Measurements from ENCODE around the gene PTGS1. TPM values are rescaled to one million over a fixed set of nuclear protein-coding genes. Genes with fewer than 3 reads are reported as not detected.

Gene PTGS1
- polyA plus RNA-seq, 1 donor (not counting 4 experiments of a cell fraction or from before 2014, with no cell fraction given): 4.5 TPM

GRCh38 chr9:122348791-122349190 lies 22.0 kb upstream of the PTGS1 start:
- no peak overlapping the region for H3K4me3 ChIP-seq (ENCODE audit: control insufficient read depth in 2 of 3, extremely low read depth in 1 of 3, insufficient read depth in 2 of 3, low read depth in 1 of 3, low read length in 3 of 3)
- H3K36me3 ChIP-seq (ENCODE audit: control insufficient read depth in 2 of 2, extremely low read depth in 1 of 2, insufficient read depth in 2 of 2, low read length in 2 of 2): no peaks in the 10 kb centered on the region
- peaks cover 5% of the 10 kb centered on the region for H3K27me3 ChIP-seq (ENCODE audit: control insufficient read depth, extremely low read depth, insufficient read depth, low read length)
- H3K9me1 ChIP-seq (ENCODE audit: control insufficient read depth, extremely low read depth, insufficient read depth, low read length): no peaks in the 10 kb centered on the region
- H3K79me2 ChIP-seq (ENCODE audit: control insufficient read depth, insufficient read depth, low read length): no peaks in the 10 kb centered on the region
- FAIRE-seq (no peak), DNase-seq (ENCODE audit: low read depth, low spot score) (no peak)
- dilution Hi-C loops (cut with MboI; ENCODE audit: extremely low pct_ligation_motif_present, low sequenced_read_pairs): no loop called here
- H4K20me1 ChIP-seq (ENCODE audit: control insufficient read depth, extremely low read depth, insufficient read depth, low read length): no peaks in the 10 kb centered on the region
- TF ChIP-seq EZH2 (IDR thresholded peaks at IDR 0.05; ENCODE audit: low read length) (no peak), CTCF (optimal IDR thresholded peaks at IDR 0.05 in 1 of 3, IDR thresholded peaks at IDR 0.05 in 1 of 3, conservative IDR thresholded peaks at IDR 0.05 in 1 of 3; ENCODE audit: extremely low read depth in 1 of 3, insufficient read depth in 2 of 3, low read length in 3 of 3) (no peak)
- H3K27ac ChIP-seq (ENCODE audit: control insufficient read depth, insufficient read depth, low read length): no peak overlapping the region
- no peak overlapping the region for H3K4me2 ChIP-seq (ENCODE audit: control insufficient read depth, extremely low read depth, insufficient read depth, low read depth, low read length)
- no peaks in the 10 kb centered on the region for H3K9me3 ChIP-seq (ENCODE audit: control insufficient read depth, low read depth, low read length)
- peaks cover 6% of the 10 kb centered on the region for H3K4me1 ChIP-seq (ENCODE audit: control insufficient read depth, extremely low read depth, insufficient read depth, low read length)
- no peak overlapping the region for H3K9ac ChIP-seq (ENCODE audit: control insufficient read depth, extremely low read depth, insufficient read depth, low read length)
- no peak overlapping the region for H2AFZ ChIP-seq (ENCODE audit: control insufficient read depth, low read length)

DNA sequence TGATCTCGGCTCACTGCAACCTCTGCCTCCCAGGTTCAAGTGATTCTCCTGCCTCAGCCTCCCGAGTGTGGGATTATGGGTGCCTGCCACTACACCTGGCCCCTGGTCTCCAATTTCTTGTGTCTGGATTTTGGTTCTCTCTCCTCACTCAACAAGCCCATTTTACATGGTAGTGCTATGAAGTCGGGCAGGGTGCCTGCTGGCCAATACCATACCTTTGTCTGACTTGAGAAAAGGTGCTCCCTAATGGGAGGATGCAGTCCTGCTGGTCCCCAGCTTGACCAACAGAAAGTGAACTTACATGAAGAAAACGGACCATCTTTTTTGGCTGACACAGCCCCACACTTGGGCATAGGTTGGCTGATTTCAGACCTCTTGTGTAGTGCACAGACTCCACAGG lies 21.6 kb upstream of the PTGS1 start:
- Histone ChIP-seq H3K36me3 (ENCODE audit: control insufficient read depth in 2 of 2, extremely low read depth in 1 of 2, insufficient read depth in 2 of 2, low read length in 2 of 2) (no peaks in the 10 kb centered on the region), H2AFZ (ENCODE audit: control insufficient read depth, low read length) (no peak overlapping the region), H3K4me1 (ENCODE audit: control insufficient read depth, extremely low read depth, insufficient read depth, low read length) (peaks cover 6% of the 10 kb centered on the region), H3K27me3 (ENCODE audit: control insufficient read depth, extremely low read depth, insufficient read depth, low read length) (peaks cover 5% of the 10 kb centered on the region), H3K27ac (ENCODE audit: control insufficient read depth, insufficient read depth, low read length) (no peak overlapping the region), H3K4me2 (ENCODE audit: control insufficient read depth, extremely low read depth, insufficient read depth, low read depth, low read length) (no peak overlapping the region), H3K4me3 (ENCODE audit: control insufficient read depth in 2 of 3, extremely low read depth in 1 of 3, insufficient read depth in 2 of 3, low read depth in 1 of 3, low read length in 3 of 3) (no peak overlapping the region), H3K9me3 (ENCODE audit: control insufficient read depth, low read depth, low read length) (no peaks in the 10 kb centered on the region), H3K79me2 (ENCODE audit: control insufficient read depth, insufficient read depth, low read length) (no peaks in the 10 kb centered on the region), H3K9ac (ENCODE audit: control insufficient read depth, extremely low read depth, insufficient read depth, low read length) (no peak overlapping the region), H4K20me1 (ENCODE audit: control insufficient read depth, extremely low read depth, insufficient read depth, low read length) (no peaks in the 10 kb centered on the region), H3K9me1 (ENCODE audit: control insufficient read depth, extremely low read depth, insufficient read depth, low read length) (no peaks in the 10 kb centered on the region)
- TF ChIP-seq CTCF (optimal IDR thresholded peaks at IDR 0.05 in 1 of 3, IDR thresholded peaks at IDR 0.05 in 1 of 3, conservative IDR thresholded peaks at IDR 0.05 in 1 of 3; ENCODE audit: extremely low read depth in 1 of 3, insufficient read depth in 2 of 3, low read length in 3 of 3) (no peak), EZH2 (IDR thresholded peaks at IDR 0.05; ENCODE audit: low read length) (no peak)
- FAIRE-seq (no peak), DNase-seq (ENCODE audit: low read depth, low spot score) (no peak)
- dilution Hi-C loops (cut with MboI; ENCODE audit: extremely low pct_ligation_motif_present, low sequenced_read_pairs): no loop called here
